Parathyroid adenoma (tissue), 2 donors: Measurements from ENCODE around the gene SMAD7.

Experiments
- H2AFZ ChIP-seq: fragments of 300-600 bp; sonication (generic); one replicate; pipeline ENCODE4 v1.7.0; 2017; ENCODE audit warnings: antibody characterized with exemption, mild to moderate bottlenecking
- H3K27ac ChIP-seq: fragments of 300-600 bp; sonication (generic); one replicate; pipeline ENCODE4 v1.7.0; 2017
- H3K27me3 ChIP-seq: fragments of 300-600 bp; sonication (generic); one replicate; pipeline ENCODE4 v1.7.0; 2017; ENCODE audit warnings: low read length; ENCODE audit not compliant: control insufficient read depth, insufficient read depth
- H3K36me3 ChIP-seq: fragments of 300-600 bp; sonication (generic); one replicate; pipeline ENCODE4 v1.7.0; 2017; ENCODE audit warnings: low read length; ENCODE audit not compliant: control insufficient read depth, insufficient read depth
- H3K4me1 ChIP-seq: fragments of 300-600 bp; sonication (generic); one replicate; pipeline ENCODE4 v1.7.0; 2017; ENCODE audit warnings: control low read depth
- H3K4me2 ChIP-seq: fragments of 300-600 bp; sonication (generic); one replicate; pipeline ENCODE4 v1.7.0; 2017; ENCODE audit warnings: low read length
- H3K4me3 ChIP-seq: fragments of 300-600 bp; sonication (generic); one replicate; pipeline ENCODE4 v1.7.0; 2017; ENCODE audit warnings: low read depth, low read length
- H3K79me2 ChIP-seq: fragments of 300-600 bp; sonication (generic); one replicate; pipeline ENCODE4 v1.7.0; 2017; ENCODE audit warnings: control low read depth
- H3K9ac ChIP-seq: fragments of 300-600 bp; sonication (generic); one replicate; pipeline ENCODE4 v1.7.0; 2017; ENCODE audit warnings: mild to moderate bottlenecking
- H3K9me3 ChIP-seq: fragments of 300-600 bp; sonication (generic); one replicate; pipeline ENCODE4 v1.7.0; 2017; ENCODE audit warnings: low read length; ENCODE audit not compliant: control insufficient read depth
- CTCF ChIP-seq: fragments of 300-600 bp; sonication (generic); IDR thresholded peaks from one replicate; pipeline ENCODE4 v1.7.0; 2017; ENCODE audit warnings: antibody characterized with exemption, mild to moderate bottlenecking
- donor health status: primary hyperparathyroidism.

The SMAD7 gene

GRCh38 chr18:48896326-48896874 lies 54.4 kb downstream of the SMAD7 start:
- no peak overlapping the region for H3K9ac ChIP-seq

GRCh38 chr18:48894799-48895346 lies 55.9 kb downstream of the SMAD7 start:
- Histone ChIP-seq H3K4me1 (no peaks in the 10 kb centered on the region), H3K27me3 (no peaks in the 10 kb centered on the region), H3K79me2 (no peaks in the 10 kb centered on the region), H3K4me2 (no peak overlapping the region), H3K27ac (no peak overlapping the region), H2AFZ (no peak overlapping the region), H3K9ac (no peak overlapping the region), H3K36me3 (no peaks in the 10 kb centered on the region), H3K9me3 (no peaks in the 10 kb centered on the region), H3K4me3 (no peak overlapping the region)
- TF ChIP-seq CTCF, result no peak

More at GRCh38 chr18:48896326-48896874, 54.4 kb downstream of the SMAD7 start:
- TF ChIP-seq CTCF, result no peak
- Histone ChIP-seq H3K4me3 (no peak overlapping the region), H3K27me3 (no peaks in the 10 kb centered on the region), H3K4me1 (no peaks in the 10 kb centered on the region), H3K36me3 (no peaks in the 10 kb centered on the region), H3K9me3 (no peaks in the 10 kb centered on the region), H3K4me2 (no peak overlapping the region), H3K79me2 (no peaks in the 10 kb centered on the region), H2AFZ (no peak overlapping the region), H3K27ac (no peak overlapping the region)

GRCh38 chr18:48893608-48894600 lies 56.9 kb downstream of the SMAD7 start:
- Histone ChIP-seq H3K79me2 (no peaks in the 10 kb centered on the region), H3K4me2 (no peak overlapping the region), H3K27me3 (no peaks in the 10 kb centered on the region), H3K9me3 (no peaks in the 10 kb centered on the region), H3K27ac (no peak overlapping the region), H3K9ac (no peak overlapping the region), H3K4me1 (no peaks in the 10 kb centered on the region), H3K36me3 (no peaks in the 10 kb centered on the region), H3K4me3 (no peak overlapping the region), H2AFZ (no peak overlapping the region)
- TF ChIP-seq CTCF, result no peak

- no peak overlapping the region for H2AFZ ChIP-seq
- TF ChIP-seq CTCF, result no peak
Measured at GRCh38 chr18:48893061-48893607, 57.6 kb downstream of the SMAD7 start.

More at GRCh38 chr18:48893061-48893607, 57.6 kb downstream of the SMAD7 start:
- Histone ChIP-seq H3K27ac (no peak overlapping the region), H3K79me2 (no peaks in the 10 kb centered on the region), H3K4me3 (no peak overlapping the region), H3K4me2 (no peak overlapping the region), H3K36me3 (no peaks in the 10 kb centered on the region), H3K9me3 (no peaks in the 10 kb centered on the region), H3K9ac (no peak overlapping the region), H3K4me1 (no peaks in the 10 kb centered on the region), H3K27me3 (no peaks in the 10 kb centered on the region)
